ES-I3 (cell line): Measurements from ENCODE around the gene RUNX3.
"Not testable (repeated sequence)": the region's sequence is repeated elsewhere in the genome, so short reads cannot be mapped to it uniquely, and the experiment has no call there.

Experiments used
- H3K36me3 ChIP-seq: 2 replicates; pipeline ENCODE4 v1.6.1; 2013; ENCODE audit warnings: mild to moderate bottlenecking, low read length, control low read depth, moderate library complexity; ENCODE audit not compliant: insufficient read depth
- H3K4me1 ChIP-seq: 2 replicates; pipeline ENCODE4 v1.6.1; 2013; ENCODE audit warnings: mild to moderate bottlenecking, control low read depth, low read length; ENCODE audit not compliant: insufficient read depth
- H3K9ac ChIP-seq: 2 replicates; pipeline ENCODE4 v1.6.1; 2013; ENCODE audit warnings: low read depth, mild to moderate bottlenecking, low read length, moderate library complexity
- H3K9me3 ChIP-seq: 2 replicates; pipeline ENCODE4 v1.6.1; 2013; ENCODE audit warnings: mild to moderate bottlenecking, low read length, moderate library complexity; ENCODE audit not compliant: control insufficient read depth, insufficient read depth

The RUNX3 gene

DNA sequence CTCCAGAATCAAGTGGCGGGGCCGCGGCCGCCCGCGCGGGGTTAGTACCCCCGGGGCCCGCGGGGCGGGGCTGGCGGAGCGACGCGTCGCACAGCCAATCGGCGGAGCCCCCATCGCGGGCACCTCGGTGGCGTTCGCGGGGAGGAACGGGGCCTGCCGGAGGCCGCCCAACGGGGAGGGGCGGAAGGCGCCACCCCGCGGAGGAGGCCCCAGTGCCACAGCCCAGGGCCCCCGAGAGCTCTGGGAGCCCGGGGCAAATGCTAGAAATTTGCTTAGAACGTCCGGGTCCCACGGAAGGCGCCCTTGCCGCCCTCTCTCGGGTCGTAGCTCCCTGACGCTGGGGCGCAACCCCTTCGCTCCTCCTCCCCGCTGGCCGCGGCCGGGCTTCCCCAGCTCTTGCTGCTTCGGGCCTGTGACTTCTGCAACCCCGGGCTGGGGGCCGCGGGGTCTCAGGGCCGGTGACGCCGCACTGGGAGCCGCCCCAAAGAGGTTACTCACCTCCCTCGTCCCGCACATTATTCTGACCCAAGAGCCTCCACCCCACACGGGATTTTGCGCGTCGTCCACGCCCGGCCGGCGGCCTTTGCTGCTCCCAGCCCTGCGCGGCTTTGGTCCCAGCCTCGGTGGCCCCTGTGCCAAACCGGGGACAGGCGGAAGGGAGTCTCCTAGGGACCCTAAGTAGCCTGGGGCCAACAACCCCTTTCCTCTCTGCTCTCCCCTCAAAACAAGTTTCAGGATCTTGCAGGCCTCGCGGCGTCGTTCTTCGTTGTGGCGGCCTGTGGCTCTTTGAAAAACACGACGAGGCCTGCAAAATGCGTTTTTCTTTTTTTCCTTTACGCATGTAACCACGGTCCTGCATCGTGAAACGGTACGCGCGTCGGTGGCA lies at the start of gene RUNX3:
RUNX3 (minus strand) TSS at position 17 of the 886 bp plus-strand sequence. CDS start 408 bp downstream, outside the sequence.
- Histone ChIP-seq H3K36me3 (no peaks in the 10 kb centered on the region), H3K4me1 (peaks cover 34% of the 10 kb centered on the region), H3K9ac (peak within 1 kb of the TSS; percentile 57), H3K9me3 (no peaks in the 10 kb centered on the region)

DNA sequence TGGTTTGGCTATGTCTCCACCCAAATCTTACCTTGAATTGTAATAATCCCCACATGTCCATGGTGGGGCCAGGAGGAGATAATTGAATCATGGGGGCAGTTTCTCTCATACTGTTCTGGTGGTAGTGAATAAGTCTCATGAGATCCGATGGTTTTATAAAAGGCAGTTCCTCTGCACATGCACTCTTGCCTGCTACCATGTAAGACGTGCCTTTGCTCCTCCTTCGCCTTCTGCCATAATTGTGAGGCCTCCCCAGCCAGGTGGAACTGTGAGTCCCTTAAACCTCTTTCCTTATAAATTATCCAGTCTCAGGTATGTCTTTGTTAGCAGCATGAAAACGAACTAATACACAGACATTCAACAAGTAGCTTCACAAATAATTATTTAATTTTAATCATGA lies 49.2 kb upstream of the RUNX3 start:
- not testable (repeated sequence) for H3K36me3 ChIP-seq, H3K9me3 ChIP-seq, H3K4me1 ChIP-seq, H3K9ac ChIP-seq

DNA sequence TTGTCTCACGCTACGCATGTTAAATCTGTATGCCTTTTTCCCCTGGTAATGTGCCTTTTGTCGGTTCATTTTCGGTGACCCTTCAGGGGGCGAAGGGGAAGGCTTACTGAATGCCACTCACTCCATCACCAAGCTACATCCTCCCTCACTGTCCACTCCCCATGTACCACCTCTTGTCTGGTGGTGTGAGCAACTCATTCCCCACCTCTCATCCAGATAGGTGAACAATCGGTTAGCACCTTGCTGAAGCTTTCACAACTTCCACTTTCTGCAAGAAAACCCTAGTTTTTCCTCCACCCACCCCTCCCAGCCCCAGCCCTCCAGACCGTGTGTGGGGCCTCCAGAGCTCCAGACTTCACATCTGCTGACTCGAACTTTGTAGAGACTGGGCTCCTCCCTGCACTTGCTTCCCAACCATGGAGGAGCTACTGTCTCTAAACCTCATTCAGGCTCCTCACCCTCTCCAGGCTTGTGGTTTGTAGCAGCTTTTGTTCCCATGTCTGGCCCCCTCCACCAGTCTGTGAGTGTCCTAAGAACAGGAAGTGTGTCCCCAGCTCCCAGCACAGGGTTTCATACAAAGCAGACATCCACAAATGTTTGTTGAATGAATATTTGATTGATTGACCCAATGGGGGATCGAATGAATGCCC lies 48.4 kb upstream of the RUNX3 start:
- Histone ChIP-seq H3K9me3 (no peaks in the 10 kb centered on the region; the same call in 1 of the 2 replicates), H3K9ac (no peak overlapping the region), H3K36me3 (no peaks in the 10 kb centered on the region), H3K4me1 (no peaks in the 10 kb centered on the region)

DNA sequence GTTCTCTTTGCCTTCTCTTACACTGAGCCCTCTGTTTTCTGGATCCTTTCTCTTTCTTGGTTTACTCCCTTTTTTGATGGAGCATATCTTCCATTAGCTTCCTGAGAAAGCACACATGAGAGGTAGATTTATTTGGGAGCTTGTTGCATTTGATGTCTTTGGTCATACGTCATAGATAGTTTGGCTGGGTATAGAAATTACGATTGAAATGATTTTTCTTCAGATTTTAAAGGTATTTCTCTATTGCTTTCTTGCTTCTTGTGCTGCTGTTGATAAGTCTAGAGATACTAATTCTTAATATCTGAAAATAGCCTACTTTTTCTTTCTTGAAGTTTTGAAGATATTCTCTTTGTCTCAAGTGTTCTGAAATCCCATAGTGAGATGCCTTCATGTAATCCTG lies 45.3 kb upstream of the RUNX3 start:
- peaks cover 30% of the 10 kb centered on the region for H3K4me1 ChIP-seq
- no peak overlapping the region for H3K9ac ChIP-seq
- H3K36me3 ChIP-seq = no peaks in the 10 kb centered on the region
- H3K9me3 ChIP-seq = no peaks in the 10 kb centered on the region; the same call in 1 of the 2 replicates

DNA sequence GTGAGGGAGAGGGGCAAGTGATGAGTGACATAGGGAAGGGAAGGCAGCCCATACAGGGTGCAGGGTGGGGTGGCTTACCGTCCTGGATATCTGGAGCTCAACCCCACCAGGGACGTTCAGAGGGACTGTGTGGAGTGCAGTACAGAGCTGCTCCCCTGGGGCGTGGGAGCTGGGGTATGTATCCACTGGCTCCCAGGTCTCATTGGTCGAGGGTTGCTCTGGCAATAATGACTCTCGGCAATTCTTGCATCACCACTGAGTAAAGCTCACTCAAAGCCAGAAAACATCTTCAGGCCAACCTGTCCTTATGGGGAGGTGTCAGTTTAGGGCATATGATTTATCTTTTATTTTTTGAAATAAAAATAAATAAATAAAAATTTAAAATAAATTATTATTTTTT lies 43.2 kb upstream of the RUNX3 start:
- Histone ChIP-seq H3K9ac (no peak overlapping the region), H3K9me3 (no peaks in the 10 kb centered on the region; the same call in 1 of the 2 replicates), H3K4me1 (peaks cover 37% of the 10 kb centered on the region), H3K36me3 (no peaks in the 10 kb centered on the region)

DNA sequence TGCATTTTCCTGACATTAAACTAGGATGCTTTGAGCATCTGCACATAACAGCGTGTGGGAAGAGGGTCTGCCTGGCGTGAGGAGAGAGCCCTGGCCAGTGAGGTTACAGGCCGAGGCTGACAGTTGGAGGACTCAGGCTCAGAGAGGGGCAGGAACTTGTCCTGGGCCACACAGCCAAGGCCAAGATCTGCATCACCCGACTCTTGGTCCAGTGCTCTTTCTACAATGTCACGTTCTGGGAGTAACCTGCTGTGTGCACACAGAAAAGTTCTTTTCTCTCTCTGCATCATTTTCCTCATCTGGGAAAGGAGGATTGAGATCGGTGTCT lies 42.8 kb upstream of the RUNX3 start:
- H3K9ac ChIP-seq = no peak overlapping the region
- H3K4me1 ChIP-seq = peaks cover 37% of the 10 kb centered on the region
- no peaks in the 10 kb centered on the region; the same call in 1 of the 2 replicates for H3K9me3 ChIP-seq
- H3K36me3 ChIP-seq = no peaks in the 10 kb centered on the region

DNA sequence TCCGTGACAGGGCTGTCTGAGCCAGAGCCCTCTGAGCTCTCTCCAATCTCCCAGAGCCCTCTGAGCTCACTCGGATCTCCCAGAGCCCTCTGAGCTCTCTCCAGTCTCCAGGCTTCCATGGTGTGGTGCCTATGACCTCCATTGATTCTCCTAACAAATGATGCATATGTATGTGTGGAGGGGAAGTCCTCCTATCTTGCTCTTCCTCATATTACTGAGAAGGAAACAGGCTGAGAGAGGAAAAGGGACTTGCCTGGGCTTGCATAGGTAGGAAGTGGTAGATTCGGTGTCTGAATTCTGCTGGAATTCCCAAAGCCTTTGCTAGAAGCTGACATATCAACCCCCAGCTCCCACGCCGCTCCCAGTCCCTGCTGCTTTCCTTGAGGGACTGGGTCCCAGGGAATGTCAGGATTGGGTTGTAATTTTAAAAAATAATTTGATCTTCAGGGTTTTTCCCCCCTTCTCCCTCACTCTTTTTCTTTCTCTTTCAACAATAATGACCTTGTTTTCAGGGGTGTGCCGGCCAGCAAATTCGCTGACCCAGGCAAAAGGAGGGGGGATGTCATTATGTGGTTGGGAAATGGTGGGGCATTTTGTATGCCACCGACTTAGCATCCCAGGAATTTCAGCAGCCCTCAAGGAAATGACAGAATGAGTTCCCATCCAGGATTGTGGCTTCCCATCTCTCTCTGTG lies 42.3 kb upstream of the RUNX3 start:
- H3K9ac ChIP-seq = no peak overlapping the region; the same call in 1 of the 2 replicates

DNA sequence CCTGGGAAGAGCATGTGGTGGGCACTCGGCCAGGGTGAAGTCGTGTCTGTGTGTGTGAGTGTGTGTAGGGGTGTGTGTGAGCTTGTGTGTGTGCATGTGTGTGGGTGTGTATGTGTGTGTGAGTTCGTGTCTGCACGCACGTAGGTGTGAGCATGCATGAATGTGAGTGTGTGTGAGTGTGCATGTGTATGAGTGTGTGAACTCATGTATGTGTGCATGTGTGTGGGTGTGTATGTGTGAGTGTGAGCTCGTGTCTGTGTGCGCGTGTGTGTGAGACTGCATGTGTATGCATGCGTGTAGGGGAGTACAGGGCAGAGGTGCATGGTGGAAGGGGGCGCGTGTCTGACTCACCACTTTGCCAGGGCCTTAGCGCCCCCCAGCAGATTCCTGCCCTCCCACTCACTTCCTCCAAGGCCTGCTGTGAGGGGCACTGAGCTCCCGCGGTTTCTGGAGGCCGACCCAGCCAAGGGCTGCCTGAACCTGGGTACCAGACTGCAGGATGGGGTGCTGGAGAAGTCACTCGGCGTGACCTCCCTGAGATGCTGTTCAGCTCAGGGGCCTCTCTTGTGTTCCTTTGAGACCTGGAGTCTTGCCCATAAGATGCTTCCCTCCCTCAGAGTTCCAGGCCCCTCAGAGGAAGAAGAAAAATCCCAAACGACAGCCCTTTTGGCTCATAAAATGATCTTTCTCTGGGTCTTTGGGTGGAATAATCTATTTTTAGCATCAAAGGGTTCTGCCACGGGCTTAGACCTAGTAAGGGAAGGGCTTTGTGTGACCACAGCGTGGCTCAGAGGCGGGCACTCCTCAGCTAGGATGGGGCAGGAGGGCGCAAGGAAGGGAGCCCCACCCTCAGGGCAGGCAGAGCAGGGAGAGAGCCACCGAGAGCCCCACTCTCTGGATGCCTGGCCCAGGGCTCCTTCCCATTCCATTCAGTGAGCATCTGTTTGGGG lies 41.1 kb upstream of the RUNX3 start:
- Histone ChIP-seq H3K9ac (no peak overlapping the region), H3K9me3 (no peaks in the 10 kb centered on the region; the same call in 1 of the 2 replicates), H3K36me3 (no peaks in the 10 kb centered on the region), H3K4me1 (peaks cover 37% of the 10 kb centered on the region)

More for the DNA sequence above, 42.3 kb upstream of the RUNX3 start:
- no peaks in the 10 kb centered on the region for H3K36me3 ChIP-seq
- no peaks in the 10 kb centered on the region; the same call in 1 of the 2 replicates for H3K9me3 ChIP-seq
- H3K4me1 ChIP-seq = peaks cover 37% of the 10 kb centered on the region

DNA sequence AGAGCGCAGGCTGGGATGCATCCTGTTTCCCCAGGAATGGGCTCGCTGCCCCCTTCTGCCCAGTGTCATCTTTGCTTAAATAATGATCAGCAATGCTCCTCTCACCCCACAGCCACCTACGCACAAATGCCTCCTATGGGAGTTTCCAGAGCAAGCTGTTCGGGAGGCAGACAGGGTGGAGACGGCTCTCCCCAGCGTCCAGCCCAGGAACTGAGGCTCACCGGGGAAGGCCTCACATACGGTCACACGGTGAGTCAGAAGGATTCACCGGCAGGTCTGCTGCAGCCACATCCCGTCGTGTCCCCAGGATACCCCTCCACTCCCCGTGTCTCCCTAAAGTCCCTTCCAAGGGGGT lies 40.3 kb upstream of the RUNX3 start:
- Histone ChIP-seq H3K9me3 (no peaks in the 10 kb centered on the region), H3K36me3 (no peaks in the 10 kb centered on the region), H3K9ac (no peak overlapping the region; the same call in 1 of the 2 replicates), H3K4me1 (peaks cover 37% of the 10 kb centered on the region)

DNA sequence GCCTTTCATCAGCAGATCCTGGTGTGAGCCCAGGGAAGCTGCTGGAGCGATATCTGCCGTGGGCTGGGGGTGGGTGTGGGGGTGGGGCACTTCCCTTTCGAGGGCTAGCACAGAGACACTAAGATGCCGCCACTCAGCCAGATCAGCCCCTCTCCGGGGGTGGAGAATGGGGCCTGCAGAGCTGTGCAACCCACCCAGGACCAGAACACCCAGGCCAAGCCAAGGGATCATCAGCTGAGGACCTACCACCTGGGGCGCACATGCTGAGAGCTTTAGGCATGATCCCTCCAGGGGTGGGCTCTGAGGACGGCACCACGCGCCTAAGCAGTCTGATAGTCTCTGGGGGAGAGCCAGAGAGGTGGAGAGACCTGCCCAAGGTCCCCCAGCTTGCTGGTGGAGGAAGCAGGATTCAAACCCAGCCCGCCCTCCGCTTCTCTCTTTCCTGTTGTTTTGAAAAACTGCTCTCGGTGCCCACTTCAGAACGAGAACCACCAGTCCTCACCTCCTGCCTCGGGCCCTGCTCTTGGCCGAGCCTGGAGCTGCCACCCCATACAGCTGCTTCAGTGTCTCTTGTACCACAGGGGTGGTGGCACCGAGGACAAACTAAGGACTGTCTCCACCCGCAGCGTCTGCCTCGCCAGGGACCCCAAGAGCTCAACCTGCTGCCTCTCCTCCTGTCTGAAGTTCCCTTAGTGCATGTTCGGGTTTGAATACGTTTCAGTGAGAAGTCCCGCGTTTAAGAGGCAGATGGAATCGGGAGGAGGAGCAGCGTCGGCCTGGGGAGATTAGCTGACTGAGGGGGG lies 39.7 kb upstream of the RUNX3 start:
- no peaks in the 10 kb centered on the region for H3K9me3 ChIP-seq
- peaks cover 38% of the 10 kb centered on the region for H3K4me1 ChIP-seq
- H3K36me3 ChIP-seq = no peaks in the 10 kb centered on the region
- H3K9ac ChIP-seq = no peak overlapping the region; the same call in 1 of the 2 replicates

DNA sequence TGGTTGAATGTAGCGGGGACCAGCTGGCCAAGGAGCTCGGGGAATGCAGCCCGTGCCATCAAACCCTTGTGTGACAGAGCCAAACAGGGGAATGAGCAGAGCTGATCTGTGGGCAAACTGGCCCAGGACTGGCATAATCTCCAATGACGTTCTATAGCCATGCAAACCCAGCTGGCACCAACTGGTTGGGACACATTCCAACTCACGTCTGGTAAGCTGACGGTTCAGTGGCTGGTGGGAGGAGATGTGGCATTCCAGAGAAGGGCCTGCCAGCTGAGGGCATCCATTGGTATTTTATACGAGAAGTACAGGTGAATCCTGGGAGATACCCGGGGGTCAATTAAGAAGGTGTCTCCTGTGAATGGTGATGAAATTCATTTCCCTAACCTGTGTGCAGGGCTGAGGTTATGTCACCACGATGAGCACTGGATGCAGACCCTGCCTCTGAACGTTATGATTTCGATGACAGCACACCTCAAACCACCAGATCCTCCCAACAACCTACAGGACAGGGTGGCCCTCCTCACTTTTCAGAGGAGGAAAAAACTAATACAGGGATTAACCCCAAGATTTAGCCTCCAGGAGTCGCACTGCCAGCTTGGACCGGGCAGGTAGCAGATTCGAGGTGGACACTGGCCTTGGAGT lies 39.0 kb upstream of the RUNX3 start:
- no peak overlapping the region for H3K9ac ChIP-seq
- H3K9me3 ChIP-seq = no peaks in the 10 kb centered on the region
- no peaks in the 10 kb centered on the region for H3K36me3 ChIP-seq
- H3K4me1 ChIP-seq = peaks cover 40% of the 10 kb centered on the region

DNA sequence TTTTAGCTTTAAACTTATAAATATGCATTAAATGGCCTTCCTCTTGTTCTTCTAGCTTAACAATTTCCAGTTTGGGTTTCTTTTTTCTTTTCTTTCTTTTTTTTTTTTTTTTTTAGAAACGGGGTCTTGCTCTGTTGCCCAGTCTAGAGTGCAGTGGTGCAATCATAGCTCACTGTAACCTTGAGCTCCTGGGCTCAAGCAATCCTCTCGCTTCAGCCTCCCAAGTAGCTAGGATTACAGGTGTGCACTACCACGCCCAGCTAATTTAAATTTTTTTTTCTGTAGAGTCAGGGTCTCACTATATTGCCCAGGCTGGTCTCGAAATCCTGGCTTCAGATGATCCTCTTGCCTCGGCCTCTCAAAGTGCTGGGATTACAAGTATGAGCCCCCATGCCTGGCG lies 37.9 kb upstream of the RUNX3 start:
- Histone ChIP-seq H3K4me1 (peaks cover 36% of the 10 kb centered on the region), H3K9ac (no peak overlapping the region), H3K36me3 (no peaks in the 10 kb centered on the region), H3K9me3 (no peaks in the 10 kb centered on the region)

DNA sequence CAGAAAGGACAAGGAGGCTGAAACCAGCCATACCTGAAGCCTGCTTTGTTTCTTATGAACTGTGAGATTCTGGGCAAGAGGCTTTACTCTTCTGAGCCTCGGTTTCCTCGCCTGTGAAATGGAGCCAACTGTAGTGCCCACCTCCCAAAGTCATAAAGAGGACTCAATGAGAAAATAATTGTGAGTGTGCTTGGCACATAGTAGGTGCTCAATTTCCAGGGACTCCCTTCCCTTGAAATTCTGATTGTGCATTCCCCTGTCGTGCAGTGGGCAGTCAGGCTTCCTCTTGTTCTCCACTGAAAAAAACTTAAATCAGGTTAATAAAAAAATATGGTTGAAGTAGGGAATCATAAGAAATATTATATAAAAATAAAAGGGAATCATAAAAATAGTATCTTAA lies 37.5 kb upstream of the RUNX3 start:
- Histone ChIP-seq H3K4me1 (peaks cover 32% of the 10 kb centered on the region), H3K9me3 (no peaks in the 10 kb centered on the region)

More for the DNA sequence above, 37.5 kb upstream of the RUNX3 start:
- Histone ChIP-seq H3K9ac (no peak overlapping the region), H3K36me3 (no peaks in the 10 kb centered on the region)
